ENCODE measurements around the gene NKAP.
"Not testable (repeated sequence)": the region's sequence is repeated elsewhere in the genome, so short reads cannot be mapped to it uniquely, and the experiment has no call there.

NKAP gene

GRCh38 chrX:119935215-119935874, 8.2 kb downstream of the NKAP start:
- no peak for DNase-seq (ENCODE audit: low spot score)

DNA sequence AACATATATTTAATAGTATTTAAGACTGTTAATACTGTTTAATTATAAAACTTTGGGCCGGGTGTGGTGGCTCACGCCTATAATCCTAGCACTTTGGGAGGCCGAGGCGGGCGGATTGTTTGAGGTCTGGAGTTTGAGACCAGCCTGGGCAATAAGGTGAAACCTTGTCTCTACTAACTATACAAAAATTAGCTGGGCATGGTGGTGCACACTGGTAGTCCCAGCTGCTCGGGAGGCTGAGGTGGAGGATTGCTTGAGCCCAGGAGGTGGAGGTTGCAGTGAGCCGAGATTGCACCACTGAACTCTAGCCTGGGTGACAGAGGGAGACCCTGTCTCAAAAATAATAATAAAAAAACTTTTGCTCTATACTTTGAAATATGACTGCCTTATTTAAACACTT, 21.2 kb downstream of the NKAP start:
- DNase-seq (ENCODE audit: low spot score): not testable (repeated sequence)

- no peak for DNase-seq (ENCODE audit: low spot score)
Measured at GRCh38 chrX:119919835-119920585, 23.5 kb downstream of the NKAP start.

DNA sequence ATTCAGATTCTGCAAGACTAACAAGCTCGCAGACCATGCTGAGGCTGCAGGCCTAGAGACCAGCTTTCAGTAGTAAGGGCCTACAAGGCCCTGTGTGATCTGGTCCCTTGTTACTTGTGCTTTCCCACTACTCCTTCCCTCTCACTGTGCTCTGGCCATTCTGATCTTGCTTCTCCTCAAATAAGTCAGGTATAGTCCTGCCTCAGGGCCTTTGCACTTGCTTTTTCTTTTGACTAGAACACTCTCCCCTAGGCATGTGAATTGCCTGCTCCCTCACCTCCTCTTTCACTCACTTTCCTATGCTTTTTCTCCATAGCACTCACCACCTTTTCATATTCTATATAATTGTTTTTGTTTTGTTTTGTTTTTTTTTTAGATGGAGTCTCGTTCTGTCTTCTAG, 25.7 kb downstream of the NKAP start:
- DNase-seq (ENCODE audit: low spot score): no peak

DNA sequence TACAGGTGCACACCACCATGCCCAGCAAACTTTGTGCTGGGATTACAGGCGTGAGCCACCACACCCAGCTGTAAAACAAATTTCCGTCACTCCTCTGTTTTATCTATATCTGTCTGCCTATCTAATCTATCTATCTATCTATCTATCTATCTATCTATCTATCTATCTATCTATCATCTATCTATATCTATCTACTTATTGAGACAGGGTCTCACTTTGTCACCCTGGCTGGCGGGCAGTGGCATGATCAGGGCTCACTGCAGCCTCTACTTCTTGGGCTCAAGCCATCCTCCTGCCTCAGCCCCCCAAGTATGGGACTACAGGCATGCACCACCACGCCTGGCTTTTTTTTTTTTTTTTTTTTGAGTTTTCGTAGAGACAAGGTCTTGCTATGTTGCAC, 27.2 kb downstream of the NKAP start:
- DNase-seq (ENCODE audit: low spot score): no peak

GRCh38 chrX:119900976-119901375, 42.6 kb downstream of the NKAP start:
- no peak for DNase-seq (ENCODE audit: low spot score)

- no peak for DNase-seq (ENCODE audit: low spot score)
Measured at GRCh38 chrX:119899125-119899524, 44.4 kb downstream of the NKAP start.

DNA sequence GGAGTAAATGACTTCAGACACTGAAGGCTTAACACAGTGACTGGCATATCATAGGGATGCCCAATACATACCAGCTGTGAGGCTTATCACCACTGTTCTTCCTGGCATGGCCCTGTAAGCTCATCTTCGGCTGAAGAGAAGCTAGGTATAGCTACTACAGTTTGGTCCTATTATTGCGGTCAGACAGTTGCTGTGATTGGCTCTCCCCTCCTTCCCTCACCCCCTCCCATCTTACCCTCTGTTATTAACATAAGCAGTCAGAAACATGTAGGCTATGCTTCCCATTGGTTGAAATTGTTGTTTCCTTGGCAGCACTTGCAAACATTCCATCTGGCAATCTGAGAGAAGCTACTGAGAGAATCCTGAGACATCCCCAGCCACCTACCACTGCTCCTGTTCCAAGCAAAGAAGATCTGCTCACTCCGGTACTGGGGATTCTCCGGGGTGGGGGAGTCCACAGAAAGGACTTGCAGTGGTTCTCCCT, 47.7 kb downstream of the NKAP start, which contains the start of gene AKAP14:
Gene AKAP14, plus strand, starts transcription at position 51 of the 484 bp plus-strand sequence. CDS start 7,331 bp downstream, outside the sequence.
- DNase-seq (ENCODE audit: low spot score): no peak

GRCh38 chrX:119891961-119892692, 51.4 kb downstream of the NKAP start:
- DNase-seq (ENCODE audit: low spot score): not testable (repeated sequence)

DNA sequence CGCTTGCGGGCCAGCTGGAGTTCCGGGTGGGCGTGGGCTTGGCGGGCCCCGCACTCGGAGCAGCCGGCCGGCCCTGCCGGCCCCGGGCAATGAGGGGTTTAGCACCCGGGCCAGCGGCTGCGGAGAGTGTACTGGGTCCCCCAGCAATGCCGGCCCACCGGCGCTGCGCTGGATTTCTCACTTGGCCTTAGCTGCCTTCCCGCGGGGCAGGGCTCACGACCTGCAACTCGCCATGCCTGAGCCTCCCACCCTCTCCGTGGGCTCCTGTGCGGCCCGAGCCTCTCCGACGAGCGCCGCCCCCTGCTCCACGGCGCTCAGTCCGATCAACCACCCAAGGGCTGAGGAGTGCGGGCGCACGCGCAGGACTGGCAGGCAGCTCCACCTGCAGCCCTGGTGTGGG, 52.9 kb downstream of the NKAP start:
- not testable (repeated sequence) for DNase-seq (ENCODE audit: low spot score)

GRCh38 chrX:119887721-119888425, 55.7 kb downstream of the NKAP start:
- no peak for DNase-seq (ENCODE audit: low spot score)

GRCh38 chrX:119885554-119886428, 57.8 kb downstream of the NKAP start:
- DNase-seq (ENCODE audit: low spot score): no peak

DNA sequence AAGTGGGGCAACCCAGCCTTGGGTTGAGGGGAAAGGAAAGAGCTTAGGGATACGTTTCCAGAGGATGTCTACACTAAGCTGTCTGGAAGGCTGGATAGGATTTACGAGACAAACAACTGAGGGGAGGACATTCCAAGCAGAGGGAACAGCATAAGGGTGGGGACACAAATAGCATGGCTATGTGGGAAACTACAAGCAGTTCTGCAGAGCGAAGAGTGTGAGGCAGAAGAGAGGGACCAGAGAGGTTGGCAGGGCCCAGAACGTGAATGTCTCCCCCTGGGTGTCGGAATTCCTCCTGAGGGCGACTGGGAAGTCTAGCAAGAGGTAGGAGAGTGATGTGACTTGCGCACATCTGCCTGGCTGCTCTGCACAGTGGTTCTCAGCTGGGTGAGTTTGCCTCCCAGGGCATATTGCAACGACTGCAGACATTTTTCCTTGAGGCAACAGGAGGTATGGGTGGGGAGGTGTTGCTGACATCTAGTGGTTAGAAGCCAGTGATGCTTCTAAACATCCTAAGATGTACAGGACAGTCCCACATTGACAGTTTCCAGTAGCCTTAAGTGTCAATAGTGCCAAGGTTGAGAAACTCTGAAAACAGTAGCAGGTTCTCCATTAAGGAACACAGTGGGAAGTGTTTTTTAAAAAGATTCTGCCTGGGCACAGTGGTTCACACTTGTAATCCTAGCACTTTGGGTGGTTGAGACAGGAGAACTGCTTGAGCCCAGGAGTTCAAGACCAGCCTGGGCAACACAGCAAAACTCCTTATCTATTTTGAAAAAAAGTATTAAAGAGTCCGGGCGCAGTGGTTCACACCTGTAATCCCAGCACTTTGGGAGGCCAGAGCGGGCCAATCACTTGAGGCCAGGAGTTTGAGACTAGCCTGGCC, 62.8 kb downstream of the NKAP start:
- DNase-seq (ENCODE audit: low spot score): peak; percentile 42

- DNase-seq (ENCODE audit: low spot score): no peak
Measured at GRCh38 chrX:119880076-119880475, 63.5 kb downstream of the NKAP start.

DNA sequence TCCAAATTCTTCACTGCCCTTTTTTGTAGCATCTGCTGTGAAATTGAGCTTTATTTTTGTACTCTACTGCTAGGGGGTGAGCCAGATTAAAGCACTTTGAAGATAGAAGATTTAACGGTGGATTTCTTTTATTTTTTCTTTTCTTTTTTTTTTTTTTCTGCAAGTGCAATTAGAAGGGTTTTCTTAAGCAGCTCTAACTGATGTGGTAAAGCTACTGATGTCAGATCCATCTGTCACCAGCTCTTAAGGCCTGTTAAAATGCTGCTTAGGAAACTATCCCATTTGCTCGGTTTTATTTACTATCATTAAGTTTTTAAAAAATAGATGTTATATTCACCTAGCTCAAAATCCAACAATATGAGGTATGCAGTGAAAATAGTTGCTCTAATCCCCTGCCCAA, 64.8 kb downstream of the NKAP start:
- no peak for DNase-seq (ENCODE audit: low spot score)

- no peak for DNase-seq (ENCODE audit: low spot score)
Measured at GRCh38 chrX:119871599-119872395, 71.8 kb downstream of the NKAP start, which contains the start of the genes NDUFA1 and RNF113A. NDUFA1 (plus strand) TSS chrX:119871832; CDS start chrX:119871912, 80 bp downstream. RNF113A (minus strand) TSS chrX:119871733; CDS start chrX:119871613, 120 bp downstream.

- no peak for DNase-seq (ENCODE audit: low spot score)
Measured at GRCh38 chrX:119871245-119871598, 72.3 kb downstream of the NKAP start.
